HG03196 (cell line): ENCODE measurements around the gene METTL23.
A peak's percentile ranks its signal among the peaks of the same experiment; 100 is the strongest.

ENCODE experiments used
- ATAC-seq: cut with Tn5 transposase; IDR thresholded peaks from one replicate; pipeline ENCODE4 v1.9.1; 2021; ENCODE audit not compliant: unreplicated experiment

Gene METTL23, protein sequence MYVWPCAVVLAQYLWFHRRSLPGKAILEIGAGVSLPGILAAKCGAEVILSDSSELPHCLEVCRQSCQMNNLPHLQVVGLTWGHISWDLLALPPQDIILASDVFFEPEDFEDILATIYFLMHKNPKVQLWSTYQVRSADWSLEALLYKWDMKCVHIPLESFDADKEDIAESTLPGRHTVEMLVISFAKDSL

DNA sequence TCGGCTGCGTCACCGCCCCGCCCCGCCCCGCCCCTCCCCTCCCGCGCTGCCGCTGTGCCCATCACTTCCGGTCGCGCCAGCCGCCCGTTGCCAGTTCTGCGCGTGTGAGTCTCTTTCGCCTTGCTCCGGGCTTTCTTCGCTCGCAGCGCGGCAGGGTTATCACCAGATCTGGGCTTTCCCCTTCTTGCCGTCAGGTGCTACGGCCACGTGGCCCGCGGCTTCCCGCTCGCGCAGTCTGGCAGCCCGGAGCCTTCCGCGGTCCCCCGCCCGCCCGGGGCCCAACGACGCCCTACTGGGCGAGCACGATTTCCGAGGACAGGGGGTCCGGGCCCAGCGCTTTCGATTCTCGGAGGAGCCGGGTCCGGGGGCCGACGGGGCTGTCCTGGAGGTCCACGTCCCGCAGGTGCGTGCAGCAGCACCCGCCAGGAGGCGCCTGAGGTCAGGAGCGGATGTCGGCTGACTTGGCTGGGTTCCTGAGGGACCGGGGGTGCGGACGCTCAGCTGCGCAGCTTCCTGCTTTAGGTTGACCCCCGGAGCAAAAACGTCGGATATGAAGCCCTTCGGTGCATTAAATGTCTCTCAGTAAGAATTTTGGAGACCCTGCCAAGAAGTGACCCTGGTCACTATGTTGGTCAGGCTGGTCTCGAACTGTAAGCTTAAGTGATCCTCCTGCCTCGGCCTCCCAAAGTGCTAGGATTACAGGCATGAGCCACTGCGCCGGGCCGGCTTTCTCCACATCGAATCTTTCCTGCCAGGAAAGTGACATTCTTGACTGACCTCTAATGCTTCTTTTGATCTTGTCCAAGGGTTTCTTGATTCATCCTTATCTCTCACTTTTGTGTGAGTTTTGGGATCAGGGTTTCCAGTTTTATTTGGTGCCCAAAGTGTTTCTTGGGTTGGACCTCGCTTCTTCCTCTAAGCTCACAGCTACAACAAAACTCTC lies at the start of gene METTL23:
TSS of gene METTL23 (plus strand) at position 64 of the 943 bp plus-strand sequence. CDS start 2,872 bp downstream, outside the sequence.
- peak; percentile 50 for ATAC-seq

DNA sequence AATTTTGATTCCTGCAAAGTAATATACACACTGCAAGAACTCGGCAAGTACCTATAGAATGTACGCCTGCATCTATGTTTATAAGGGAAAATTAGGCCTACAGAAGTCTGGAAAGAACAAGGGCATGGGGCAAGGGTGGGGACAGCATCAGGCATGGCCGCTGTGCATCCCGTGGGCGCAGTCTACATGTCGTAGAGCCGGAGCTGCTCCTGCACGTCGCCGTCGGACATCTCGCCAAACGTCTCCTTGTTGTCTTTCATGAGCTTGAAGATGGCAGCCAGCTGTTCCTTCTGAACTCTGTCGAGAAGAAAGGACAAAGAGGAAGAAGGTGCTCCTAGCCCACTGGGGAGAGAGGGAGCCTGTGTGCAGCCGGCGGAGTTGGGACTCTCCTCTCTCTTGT lies 49.2 kb upstream of the METTL23 start:
- no peak for ATAC-seq

DNA sequence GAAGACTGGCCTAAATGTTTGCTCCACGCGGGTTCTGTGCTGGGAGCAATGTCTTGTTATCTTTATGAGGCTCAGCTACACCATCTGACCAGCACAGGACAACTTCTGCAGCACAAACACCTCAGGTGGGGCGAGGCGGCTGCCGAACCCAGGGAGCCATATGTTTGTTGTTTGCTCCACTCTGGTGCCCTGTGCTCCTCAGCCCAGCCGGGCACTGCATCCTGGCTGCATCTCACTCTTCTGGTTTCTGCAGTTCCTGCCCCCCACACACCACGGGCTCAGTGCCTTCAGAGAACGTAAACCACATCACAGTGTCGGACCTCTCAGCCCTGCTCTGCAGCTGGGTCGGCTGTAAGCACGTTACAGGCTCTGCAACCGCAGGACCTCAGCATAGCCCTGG lies 48.3 kb upstream of the METTL23 start:
- ATAC-seq, result no peak

DNA sequence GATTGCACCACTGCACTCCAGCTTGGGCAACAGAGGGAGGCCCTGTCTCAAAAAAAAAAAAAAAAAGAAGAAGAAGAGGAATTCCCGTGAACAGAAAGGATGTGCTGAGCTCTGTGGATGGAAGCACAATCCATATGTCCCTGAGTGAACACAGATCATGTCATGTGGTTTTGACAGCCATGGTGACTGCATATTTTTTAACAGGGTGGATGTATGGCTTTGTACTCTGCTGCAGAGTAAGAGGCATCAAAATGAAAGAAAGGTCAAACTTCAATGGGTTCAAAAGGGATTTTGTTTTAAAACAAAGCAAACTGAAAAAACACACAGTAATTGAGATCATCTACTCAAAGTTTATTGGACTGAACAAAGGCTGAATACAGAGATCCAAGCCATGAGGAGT lies 47.4 kb upstream of the METTL23 start:
- ATAC-seq, result no peak

DNA sequence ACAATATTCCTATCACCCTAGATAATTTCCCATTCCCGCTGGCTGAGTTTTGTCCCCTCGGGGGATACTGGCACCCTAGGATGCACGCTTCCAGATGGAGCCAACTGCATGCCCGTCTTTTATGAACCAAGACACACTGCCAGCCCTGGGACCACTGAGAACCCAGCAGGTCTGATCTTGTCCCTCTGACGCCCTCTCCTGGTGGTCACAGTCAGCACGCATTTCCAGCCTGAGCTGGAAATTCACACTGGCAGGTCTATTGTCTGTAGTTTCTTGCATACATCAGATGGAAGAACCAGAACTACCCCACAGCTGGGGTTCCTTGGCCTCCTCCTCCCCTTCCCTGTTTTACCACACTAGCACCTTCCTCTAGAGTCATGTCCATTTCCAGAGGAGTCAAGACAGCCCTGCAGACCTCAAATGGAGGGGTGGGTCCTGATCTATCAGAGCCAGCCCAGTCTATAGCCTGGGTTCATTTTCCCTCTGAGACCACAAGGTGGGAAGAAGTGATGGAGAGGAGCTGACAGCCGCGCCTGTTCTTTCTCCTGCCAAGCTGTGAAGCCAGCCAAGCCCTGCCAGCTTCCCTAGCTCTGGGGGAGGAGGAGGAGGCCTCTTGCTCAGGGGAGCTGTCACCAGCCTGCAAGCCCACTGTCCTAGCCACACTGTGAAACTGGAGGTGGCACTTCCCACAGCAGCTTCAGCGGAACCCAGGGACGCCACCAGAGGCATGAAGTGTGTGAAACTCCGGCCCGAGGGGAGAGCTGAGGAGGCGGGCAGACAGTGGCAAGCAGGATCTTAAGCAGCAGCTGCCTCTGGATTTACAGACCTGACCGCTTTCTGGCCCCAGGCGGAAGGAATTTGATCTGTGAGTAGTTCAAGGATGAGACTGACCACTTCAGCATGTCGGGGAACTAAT lies 45.2 kb upstream of the METTL23 start:
- no peak for ATAC-seq

DNA sequence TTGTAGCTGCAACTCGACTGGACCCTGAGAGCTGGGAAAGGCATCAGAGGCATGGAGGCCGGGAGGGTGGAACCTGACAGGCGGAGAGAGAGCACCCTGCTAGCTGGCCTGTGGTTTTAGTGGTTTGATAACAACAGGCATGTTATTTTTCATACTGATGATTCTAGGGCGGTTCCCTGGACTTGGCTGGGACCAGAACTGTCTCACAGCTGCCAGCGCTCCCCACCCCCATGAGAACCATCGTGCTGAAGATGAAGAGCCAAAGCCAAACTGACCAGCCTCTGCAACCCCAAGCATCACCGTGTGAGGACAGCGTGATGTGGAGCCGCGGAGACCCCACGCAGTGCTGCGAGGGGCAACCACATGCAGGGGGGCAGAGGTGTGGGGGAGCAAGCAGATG lies 44.3 kb upstream of the METTL23 start:
- no peak for ATAC-seq

DNA sequence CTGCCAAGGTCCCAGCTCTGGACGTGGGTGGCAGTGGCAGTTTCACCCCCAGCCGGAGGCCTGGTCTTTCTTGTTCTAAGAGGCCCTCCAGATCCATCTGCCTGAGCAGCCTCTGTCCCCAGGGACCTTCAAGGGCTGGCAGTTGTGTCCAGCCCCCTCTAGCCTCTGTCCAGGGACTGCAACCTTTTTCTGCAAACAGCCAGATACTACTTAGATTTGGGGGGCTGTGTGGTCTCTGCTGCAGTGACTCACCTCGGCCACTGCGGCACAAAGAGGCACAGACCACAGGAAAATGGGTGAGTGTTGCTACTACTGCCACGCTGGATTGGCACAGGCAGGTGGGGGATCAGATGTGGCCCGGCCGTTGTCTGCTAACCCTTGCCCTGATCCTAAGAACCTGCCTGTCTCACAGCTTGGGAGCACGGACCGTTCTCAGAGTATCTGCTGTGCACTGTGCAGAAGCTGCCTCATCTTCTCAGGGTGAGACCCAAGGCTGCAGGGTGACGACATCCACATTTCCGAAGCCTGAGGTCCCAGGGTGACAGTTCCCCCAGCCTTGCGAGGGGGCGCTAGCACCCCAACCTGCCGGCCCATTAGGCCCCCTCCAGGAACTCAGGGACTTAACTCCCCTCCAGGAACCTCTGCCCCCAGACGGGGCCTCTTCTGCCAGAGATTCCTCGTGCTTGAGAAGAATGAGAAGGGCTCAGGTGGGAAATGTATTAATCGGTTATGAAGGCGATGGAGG lies 43.5 kb upstream of the METTL23 start:
- ATAC-seq, result no peak

DNA sequence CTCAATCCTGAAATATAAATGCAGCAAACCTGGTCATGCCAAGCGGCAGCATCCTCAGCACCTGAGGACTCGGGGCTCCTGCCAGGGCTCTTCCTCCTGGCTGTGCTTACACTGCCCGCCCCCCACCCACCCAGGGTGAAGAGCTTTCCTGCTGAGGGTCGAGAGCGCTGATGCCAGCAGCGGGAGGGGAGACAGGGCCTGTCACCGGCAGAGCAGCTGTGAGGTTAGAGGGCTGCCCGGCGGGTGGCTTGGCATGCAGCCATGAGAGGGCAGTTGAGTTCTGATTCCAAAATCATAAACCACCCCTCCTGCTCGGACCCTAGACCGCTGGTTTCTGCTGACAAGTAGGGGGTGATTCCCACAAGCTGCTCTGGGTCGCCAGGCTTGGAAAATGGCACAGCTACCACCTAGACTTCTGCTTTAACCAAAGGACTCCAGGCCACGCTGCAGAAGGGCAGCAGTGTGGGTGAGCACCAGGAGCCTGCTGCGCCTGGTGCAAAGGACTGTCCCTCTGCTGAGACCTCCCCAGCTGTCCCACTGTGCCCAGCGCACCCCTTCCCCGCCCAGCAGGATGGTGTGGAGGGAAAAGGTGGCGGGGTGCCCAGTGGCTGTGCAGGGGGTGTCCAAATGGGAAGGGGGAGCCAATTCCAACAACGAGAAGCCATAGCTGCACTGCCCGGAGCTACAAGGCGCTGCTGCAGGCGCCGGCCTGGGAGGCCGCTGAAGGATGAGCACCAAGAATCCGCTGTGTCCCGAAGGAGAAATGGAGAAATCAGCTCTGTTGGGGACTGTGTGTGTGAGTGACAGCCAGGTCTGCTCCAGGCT lies 42.5 kb upstream of the METTL23 start:
- no peak for ATAC-seq

DNA sequence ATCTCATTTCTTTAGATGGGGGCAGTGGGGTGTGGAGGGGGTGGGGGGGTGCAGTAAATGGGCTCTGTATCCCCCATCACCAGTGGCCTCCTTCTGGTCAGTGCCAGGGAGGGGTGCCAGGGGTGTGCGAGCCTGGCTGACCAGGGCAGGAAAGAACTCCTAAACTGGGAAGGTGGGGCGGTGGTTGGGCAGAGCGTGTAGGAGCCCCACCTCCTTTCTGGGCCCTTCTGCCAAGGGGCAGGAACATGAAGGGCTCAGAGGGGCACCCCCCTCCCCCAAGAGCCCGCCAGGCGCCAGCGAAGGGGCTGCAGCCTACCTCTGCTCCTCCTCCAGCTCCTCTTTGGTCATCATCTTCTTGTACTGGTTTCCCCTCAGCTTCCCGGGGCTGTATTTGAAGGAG lies 41.9 kb upstream of the METTL23 start:
- ATAC-seq, result no peak

DNA sequence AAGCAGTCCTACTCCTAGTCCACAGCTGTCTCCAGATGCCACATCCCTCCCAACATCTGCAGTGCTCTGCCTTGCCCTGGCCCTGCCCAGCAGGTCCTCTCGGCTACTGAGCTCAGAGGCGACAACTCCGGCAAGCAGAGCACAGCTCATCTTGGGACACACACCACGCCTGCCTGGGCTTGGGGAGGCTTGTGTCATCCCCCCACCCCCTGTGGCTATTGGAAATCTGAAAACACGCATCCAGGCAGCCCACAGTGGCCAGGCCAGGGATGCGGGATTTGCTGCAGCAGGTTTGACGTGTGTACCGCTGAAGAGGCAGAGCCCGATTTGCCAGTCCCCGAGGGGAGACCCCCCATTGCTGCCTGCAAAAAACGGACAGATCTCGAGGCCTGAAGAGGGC lies 41.3 kb upstream of the METTL23 start:
- ATAC-seq, result no peak

DNA sequence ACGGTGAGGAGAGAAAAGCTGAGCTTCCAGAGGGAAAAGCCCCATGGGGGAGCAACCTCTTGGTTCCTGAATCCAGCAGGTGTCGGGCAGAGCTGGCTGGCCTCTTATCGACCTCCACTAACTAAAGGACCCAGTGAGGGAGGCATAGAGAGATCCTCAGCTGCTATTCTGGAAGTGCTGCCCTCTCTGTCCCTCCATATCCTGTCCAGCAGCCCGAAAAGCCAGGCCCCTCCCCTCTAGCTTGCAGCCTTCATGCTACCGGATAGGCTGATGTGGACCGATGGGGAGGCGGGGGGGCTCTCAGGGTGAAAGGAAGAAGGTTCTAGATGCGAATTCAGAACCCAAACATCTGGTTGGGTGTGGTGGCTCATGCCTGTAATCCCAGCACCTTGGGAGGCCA lies 40.8 kb upstream of the METTL23 start:
- ATAC-seq, result no peak

DNA sequence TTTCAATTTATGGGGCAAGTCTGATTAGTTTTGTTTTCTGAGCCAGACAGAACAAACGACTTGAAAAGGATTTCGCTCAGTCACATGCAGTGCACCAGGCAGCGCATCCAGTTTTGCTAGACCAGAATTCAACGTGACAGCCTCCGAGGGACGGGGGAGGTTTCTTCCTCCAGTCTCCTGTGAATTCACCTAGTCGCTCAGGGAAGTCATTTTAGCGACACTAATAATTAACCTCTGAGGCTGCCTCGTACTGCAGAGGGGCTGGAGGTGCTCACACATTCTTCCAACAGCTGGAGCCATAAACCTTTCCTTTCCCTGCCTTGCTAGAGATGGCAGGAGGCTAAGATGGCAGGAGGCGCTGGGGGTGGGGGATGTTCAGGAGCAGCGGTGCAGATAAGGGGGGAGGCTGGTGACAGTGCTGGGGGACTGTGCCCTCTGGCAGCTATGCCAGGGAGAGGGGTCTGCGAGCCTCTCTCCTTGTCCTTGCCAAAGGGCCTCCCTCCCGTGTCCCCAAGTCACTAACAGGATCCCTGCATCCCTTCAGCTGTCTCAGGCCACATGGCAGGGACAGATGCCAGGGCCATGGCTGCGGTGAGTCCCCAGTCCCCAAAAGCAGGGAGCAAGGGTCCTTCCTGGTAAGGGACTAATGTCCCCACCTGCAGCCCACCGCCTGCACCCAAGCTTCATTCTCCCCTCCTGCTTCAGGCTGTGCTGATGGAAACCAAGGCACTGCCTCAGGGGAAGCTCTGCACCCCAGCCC lies 39.9 kb upstream of the METTL23 start:
- ATAC-seq, result no peak

DNA sequence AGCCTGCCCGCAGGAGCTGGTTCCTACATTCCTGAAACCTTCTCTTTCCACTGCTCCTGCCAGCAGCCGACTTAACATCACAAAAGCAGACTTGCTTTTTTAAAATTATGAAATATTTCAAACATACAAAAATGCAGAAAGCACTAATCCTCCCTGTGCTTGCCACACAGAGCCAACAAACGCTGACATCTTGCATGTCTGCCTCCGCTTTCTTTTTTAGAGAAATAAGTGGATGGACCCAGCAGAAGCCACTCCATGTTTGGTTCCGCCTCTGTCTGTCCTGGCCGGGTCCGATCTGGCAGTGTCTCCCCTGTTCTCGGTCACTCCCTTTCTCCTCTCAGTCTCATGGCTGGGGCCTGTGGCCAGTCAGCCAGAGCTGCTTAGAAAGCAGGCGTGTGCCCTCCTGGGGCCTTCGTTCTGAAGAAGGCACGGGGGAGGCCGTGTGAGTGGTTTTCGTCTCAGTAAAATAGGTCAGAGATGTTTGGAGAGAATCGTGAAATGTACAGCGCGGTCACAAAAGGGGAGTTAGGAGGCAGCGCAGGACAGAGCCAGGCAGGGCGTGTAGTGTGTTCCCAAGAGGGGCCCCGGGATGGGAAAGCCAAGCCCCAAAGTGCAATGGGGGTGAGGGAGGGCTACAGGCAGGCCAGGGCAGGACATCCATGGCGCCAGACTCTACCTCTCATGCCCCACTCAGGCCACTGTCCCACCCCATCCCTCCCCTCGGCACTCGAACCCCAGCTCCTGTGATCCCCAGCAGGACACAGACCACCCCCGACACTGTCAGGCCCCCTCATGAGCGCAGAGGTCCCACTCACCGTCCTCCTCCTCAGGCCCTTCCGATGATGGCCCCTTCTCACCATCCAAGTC lies 39.1 kb upstream of the METTL23 start:
- no peak for ATAC-seq

DNA sequence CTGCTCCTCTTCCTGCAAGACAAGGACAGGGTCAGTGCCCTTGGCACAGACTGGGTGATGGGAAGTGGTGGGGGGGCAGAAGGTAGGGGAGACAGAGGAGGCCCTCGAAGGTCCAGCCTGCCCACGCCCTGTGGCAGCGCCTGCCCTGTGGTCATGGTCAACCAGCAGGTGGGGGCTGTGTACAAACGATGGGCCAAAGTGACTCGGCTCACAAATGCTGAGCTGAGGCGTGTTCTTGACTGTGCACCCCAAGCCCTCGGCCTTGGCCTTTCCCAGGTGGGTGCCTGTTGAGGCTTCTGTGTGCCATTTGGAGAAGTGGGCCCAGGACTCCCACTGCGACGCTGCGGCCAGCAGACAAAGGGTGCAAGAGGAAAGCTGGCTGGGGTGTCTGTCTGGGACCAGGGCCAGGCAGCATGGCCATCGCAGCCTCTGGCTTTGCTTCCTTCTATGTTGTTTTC lies 38.4 kb upstream of the METTL23 start:
- no peak for ATAC-seq

DNA sequence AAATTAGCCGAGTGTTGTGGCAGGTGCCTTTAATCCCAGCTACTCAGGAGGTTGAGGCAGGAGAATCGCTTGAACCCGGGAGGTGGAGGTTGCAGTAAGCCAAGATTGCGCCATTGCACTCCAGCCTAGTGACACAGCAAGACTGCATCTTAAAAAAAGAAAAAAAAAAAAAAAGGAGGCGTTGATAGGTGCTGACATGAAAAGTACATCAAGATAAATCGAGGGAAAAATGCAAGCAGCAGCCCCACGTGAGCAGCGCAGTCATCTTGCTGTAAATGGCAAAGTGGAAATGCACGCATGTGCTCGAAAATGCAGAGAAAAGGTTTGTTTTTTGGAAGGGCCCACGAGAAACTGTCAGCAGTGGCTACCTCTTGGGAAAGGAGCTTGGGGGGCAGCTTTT lies 36.8 kb upstream of the METTL23 start:
- ATAC-seq, result no peak

DNA sequence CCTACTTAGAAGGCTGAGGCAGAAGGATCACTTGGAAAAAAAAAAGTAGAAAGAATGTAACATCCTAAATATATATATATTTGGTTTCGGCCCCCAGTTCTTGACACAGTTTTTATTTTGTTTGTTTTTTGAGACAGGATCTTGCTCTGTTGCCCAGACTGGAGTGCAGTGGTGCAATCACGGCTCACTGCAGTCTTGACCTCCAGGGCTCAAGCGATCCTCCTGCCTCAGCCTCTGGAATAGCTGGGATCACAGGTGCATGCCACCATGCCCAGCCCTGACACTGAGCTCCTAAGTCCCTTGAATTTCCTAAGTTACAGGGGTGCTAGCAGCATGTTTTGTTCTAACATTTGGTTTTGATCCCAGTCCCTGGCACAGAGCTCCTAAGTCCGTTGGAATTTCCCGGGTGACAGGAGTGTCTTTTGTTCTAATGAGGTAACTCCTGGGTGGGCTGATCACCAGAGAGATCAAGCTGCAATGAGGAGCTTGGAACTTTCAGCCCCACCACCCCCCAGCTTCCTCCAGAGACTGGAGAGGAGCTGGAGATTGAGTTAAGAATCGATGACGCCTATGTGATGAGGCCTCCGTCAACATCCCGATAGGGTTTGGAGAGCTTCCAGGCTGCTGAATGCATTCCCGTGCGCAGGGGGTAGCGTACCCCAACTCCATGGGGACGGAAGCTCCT lies 35.9 kb upstream of the METTL23 start:
- no peak for ATAC-seq

DNA sequence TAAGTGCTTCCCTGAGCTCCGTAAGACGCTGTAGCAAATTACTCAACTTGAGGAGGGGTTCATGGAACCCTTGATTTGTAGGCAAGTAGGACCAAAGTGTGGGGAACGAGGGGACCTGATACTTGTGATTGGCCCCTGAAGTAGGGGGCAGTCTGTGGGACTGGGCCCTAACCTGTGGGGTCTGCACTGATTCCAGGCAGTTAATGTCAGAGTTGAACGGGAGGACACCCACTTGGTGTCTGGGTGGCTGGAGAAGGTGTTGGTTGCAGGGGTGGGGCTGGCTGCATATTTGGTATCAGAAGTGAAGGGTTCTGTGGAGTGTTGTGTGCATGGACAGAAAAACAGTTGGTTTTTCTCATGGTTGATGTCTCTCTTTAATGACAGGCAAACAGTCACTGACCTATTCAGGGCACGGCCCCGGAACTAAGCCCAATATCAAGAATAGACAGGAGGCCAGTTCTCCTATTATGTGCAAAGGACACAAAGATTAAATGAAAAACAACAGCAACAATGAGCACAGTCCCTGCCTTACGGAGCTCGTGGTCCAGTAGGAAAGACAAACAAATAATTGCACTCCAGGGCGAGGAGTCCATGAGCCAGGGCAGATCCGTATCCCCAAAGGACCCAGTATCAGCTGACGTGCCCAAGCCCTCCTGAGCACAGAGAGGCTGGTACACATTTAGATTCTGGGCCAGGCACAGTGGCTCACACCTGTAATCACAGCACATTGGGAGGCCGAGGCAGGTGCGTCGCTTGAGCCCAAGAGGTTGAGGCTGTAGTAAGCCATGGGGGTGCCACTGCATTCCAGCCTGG lies 35.1 kb upstream of the METTL23 start:
- ATAC-seq, result no peak
